SKM-1 (cell line): Measurements from ENCODE around the gene MAEL.
"Not testable (repeated sequence)": the region's sequence is repeated elsewhere in the genome, so short reads cannot be mapped to it uniquely, and the experiment has no call there.

Experiments
- DNase-seq: peaks from one replicate; lab custom pipeline; 2025; ENCODE audit not compliant: unreplicated experiment; lab: John Stamatoyannopoulos, UW

The MAEL gene

GRCh38 chr1:166977951-166978350 is 11.1 kb upstream of the MAEL start:
- DNase-seq: no peak

DNA sequence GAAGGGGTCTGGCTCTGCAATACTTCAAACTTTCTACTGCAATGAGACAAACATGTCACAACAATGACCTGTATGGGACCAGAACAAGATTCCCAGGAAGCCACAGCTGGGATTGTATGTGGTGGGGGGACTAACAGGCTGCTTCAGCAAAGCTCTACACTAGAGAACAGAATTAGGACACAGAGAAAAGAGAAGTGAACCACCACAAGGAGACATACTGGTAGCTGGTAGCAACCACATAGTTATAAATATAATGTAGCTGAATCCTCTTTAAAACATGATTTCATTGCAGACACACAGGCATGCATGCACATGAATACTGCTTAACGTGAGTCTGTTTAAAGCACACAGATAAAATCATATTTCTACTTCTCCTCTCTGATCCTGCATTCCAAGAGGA is 10.3 kb upstream of the MAEL start:
- no peak for DNase-seq

GRCh38 chr1:166980383-166980782 is 8.7 kb upstream of the MAEL start:
- DNase-seq: no peak

GRCh38 chr1:166980818-166981217 is 8.3 kb upstream of the MAEL start:
- no peak for DNase-seq

GRCh38 chr1:166981589-166981988 is 7.5 kb upstream of the MAEL start:
- DNase-seq: no peak

- no peak for DNase-seq
These were observed 10.0 kb downstream of the MAEL start for GRCh38 chr1:166999075-166999474.

GRCh38 chr1:166999500-167000055 is 10.5 kb downstream of the MAEL start:
- DNase-seq: no peak

DNA sequence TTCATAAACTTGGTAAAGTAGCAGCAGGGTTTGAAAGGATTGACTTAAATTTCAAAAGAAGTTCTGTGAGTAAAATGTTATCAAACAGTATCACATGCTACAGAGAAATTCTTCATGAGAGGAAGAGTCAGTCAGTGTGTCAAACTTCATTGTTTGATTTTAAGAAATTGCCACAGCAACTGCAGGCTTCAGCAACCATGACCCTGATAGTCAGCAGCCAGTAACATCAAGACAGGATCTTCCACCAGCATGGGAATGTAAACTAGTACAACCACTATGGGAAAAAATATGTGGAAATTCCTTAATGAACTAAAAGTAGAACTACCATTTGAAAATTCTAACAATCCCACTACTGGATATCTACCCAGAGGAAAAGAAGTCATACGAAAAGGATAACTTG is 11.5 kb downstream of the MAEL start:
- no peak for DNase-seq

GRCh38 chr1:167002354-167002753 is 13.3 kb downstream of the MAEL start:
- DNase-seq: no peak

DNA sequence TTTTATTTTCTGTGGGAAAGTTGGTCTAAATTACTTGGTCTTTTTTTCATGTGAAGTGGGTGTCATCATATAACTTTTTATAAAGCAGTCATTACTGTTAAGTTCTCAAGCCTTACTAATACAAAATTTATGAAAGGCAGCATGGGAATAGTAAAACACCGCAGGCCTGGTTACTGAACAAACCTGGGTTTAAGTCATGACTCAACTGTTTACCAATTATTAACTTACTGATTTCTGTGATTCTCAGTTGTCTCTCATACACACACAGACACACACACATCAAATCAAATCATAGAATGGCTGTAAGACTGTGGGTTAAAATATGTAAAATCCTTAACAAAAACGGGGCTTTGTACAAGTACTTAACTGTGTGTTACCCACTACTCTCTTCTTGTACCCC is 14.6 kb downstream of the MAEL start:
- no peak for DNase-seq

GRCh38 chr1:167011560-167012191 is 22.6 kb downstream of the MAEL start:
- no peak for DNase-seq

- no peak for DNase-seq
These were observed 23.5 kb downstream of the MAEL start for GRCh38 chr1:167012570-167012969.

DNA sequence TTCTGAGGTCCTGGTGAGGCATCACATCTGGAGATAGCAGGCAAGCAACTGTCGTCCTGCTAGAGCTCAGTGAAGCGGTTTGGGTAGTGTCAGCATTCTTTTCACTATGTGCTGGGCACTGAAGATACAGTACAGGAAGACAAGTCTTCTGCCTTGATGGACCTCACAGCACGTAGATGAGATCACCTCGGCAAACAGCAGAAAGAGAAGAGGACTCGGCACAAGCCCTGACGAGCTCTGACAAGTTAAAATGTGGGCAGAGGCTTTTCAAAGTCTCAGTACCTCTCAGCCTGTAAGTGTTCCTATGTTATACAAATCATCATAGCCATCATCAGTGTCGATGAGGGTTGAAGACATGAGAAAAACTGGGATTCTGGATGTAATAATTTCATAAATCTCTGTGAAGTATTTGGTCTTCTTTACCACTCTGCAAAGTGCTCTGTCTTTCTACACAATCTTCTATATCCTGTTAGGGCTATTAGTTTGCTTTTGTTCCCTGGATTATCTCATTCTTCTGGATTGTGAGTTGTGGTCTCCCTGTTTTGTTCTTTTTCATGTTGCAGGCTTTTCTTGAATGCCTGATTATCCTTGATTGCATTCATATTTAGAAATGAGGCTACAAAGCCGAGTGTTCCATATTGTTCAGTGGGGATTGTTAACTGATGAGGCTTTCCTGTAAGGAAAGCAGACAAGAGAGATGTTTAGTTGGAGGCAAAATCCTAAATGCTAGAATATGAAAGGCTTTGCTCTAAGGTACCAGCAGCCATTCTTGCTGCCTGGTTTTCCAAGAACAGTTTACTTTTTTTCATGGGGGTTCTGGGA is 24.2 kb downstream of the MAEL start:
- no peak for DNase-seq

DNA sequence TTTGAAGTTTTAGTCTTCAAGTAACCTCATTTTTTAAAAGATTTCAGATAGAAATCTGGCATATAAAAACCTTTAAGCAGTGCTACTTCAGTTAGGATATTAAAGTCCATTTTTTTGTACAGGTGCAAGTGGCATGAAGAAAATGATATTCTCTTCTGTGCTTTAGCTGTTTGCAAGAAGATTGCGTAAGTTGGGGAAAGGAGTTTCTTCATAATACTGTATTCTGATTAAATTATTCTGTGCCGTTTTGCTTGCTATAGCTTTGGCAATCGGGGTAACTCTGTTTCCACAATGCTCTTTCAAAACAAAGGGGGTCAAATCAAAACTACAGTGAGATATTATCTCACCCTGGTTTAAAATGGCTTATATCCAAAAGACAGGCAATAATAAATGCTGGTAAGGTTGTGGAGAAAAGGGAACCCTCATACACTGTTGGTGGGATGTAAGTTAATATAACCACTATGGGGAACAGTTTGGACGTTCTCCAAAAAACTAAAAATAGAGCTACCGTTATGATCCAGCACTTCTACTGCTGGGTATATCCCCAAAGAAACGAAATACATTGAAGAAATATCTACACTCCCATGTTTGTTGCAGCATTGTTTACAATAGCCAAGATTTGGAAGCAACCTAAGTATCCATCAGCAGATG is 27.1 kb downstream of the MAEL start:
- DNase-seq: no peak

GRCh38 chr1:167022384-167022783 is 33.3 kb downstream of the MAEL start:
- DNase-seq: no peak

DNA sequence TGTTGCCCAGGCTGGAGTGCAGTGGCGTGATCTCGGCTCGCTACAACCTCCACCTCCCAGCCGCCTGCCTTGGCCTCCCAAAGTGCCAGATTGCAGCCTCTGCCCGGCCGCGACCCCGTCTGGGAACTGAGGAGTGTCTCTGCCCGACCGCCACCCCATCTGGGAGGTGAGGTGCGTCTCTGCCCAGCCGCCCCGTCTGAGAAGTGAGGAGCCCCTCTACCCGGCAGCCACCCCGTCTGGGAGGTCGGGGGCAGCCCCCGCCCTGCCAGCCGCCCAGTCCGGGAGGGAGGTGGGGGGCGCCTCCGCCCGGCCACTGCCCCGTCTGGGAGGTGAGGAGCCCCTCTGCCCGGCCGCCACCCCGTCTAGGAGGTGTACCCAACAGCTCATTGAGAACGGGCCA is 40.5 kb downstream of the MAEL start:
- not testable (repeated sequence) for DNase-seq

GRCh38 chr1:167033646-167034045 is 44.6 kb downstream of the MAEL start:
- DNase-seq: no peak

- DNase-seq: no peak
These were observed 54.8 kb downstream of the MAEL start for GRCh38 chr1:167043752-167044488.

DNA sequence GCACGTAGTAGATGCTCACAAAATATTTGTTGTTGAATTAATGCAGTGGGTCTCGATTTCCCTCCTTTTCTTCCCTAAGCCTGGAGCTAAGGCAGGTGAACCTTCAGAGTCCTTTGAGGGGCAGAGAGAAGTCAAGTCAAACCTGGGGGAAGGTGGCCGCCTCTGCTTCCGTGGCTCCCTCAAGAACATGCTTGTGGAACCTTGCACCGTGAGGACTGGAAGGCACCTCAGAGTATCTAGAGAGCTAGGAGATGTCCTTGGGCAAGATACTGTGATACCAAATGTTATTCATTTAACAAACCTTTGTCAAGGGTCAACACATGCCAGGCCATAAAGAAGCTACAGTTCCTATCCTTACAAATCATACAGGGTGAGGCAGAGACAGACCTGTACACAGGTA is 62.8 kb downstream of the MAEL start:
- no peak for DNase-seq

DNA sequence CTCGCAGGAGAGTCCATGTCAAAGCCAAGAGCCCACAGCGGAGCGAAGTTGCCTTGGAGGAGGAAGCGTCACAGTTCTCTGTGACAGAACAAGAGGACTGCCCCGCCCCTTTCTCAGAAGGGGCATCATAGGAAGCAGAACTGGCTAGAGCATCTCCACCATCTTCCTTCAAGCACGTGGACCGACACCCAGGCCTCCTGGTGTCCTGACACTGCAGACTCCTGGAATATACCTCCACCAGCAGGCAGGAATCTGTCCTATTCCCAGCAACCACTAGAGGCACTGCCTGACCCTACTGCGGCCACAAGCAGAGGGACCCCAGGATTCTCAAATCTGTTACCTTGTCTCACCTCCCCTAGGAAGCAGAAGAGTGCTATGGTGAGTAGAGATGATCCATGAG is 63.3 kb downstream of the MAEL start:
- no peak for DNase-seq

DNA sequence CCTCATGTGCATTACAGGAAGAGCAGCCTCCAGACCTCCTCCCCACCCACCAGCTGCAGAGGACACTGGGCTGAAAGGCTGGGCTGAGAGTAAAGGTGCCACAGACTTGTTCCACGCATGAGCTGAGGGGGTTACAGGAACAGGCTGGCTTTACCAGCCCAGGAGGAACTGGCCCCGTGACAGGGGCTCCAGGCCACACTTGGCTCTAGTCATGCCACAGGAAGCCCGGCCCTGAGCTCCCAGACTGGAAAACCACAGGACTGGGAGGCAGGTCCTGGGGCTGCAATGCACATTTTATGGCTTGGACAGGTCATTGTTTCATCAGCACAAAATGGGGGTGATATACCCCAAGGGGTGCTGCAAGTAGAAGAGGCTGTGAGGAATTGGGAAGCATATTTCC is 65.5 kb downstream of the MAEL start:
- no peak for DNase-seq
